Measurements from ENCODE around the gene SLTM.
"Not testable (repeated sequence)": the region's sequence is repeated elsewhere in the genome, so short reads cannot be mapped to it uniquely, and the experiment has no call there.

The SLTM gene

GRCh38 chr15:58919232-58919631 lies 14.2 kb downstream of the SLTM start:
- no peak for TF ChIP-seq CTCF (IDR thresholded peaks at IDR 0.05; ENCODE audit: extremely low read depth, insufficient read depth, missing control alignments)
- no peak for DNase-seq (ENCODE audit: low spot score)
- in situ Hi-C loops (cut with MboI; ENCODE audit: low pct_unique_long_range_greater_than_20kb, low sequenced_read_pairs, unreplicated experiment): no loop called here

- no peak for TF ChIP-seq CTCF (IDR thresholded peaks at IDR 0.05; ENCODE audit: extremely low read depth, insufficient read depth, missing control alignments)
- in situ Hi-C loops (cut with MboI; ENCODE audit: low pct_unique_long_range_greater_than_20kb, low sequenced_read_pairs, unreplicated experiment): no loop called here
- no peak for DNase-seq (ENCODE audit: low spot score)
Observed at GRCh38 chr15:58918239-58918638, 15.2 kb downstream of the SLTM start.

GRCh38 chr15:58917613-58918129 lies 15.8 kb downstream of the SLTM start:
- in situ Hi-C loops (cut with MboI; ENCODE audit: low pct_unique_long_range_greater_than_20kb, low sequenced_read_pairs, unreplicated experiment); DNase-seq (ENCODE audit: low spot score): not testable (repeated sequence)

- DNase-seq (ENCODE audit: low spot score): no peak
- TF ChIP-seq CTCF (IDR thresholded peaks at IDR 0.05; ENCODE audit: extremely low read depth, insufficient read depth, missing control alignments): no peak
- in situ Hi-C loops (cut with MboI; ENCODE audit: low pct_unique_long_range_greater_than_20kb, low sequenced_read_pairs, unreplicated experiment): no loop called here
Observed at GRCh38 chr15:58916962-58917361, 16.5 kb downstream of the SLTM start.

- TF ChIP-seq CTCF (IDR thresholded peaks at IDR 0.05; ENCODE audit: extremely low read depth, insufficient read depth, missing control alignments): no peak
- DNase-seq (ENCODE audit: low spot score): no peak
- in situ Hi-C loops (cut with MboI; ENCODE audit: low pct_unique_long_range_greater_than_20kb, low sequenced_read_pairs, unreplicated experiment): no loop called here
Observed at GRCh38 chr15:58910456-58910855, 23.0 kb downstream of the SLTM start.

- no peak for DNase-seq (ENCODE audit: low spot score)
- in situ Hi-C loops (cut with MboI; ENCODE audit: low pct_unique_long_range_greater_than_20kb, low sequenced_read_pairs, unreplicated experiment): no loop called here
- TF ChIP-seq CTCF (IDR thresholded peaks at IDR 0.05; ENCODE audit: extremely low read depth, insufficient read depth, missing control alignments): no peak
Observed at GRCh38 chr15:58909616-58910015, 23.9 kb downstream of the SLTM start.

GRCh38 chr15:58908550-58909309 lies 24.7 kb downstream of the SLTM start:
- DNase-seq (ENCODE audit: low spot score): no peak
- in situ Hi-C loops (cut with MboI; ENCODE audit: low pct_unique_long_range_greater_than_20kb, low sequenced_read_pairs, unreplicated experiment): no loop called here
- no peak for TF ChIP-seq CTCF (IDR thresholded peaks at IDR 0.05; ENCODE audit: extremely low read depth, insufficient read depth, missing control alignments)

All from GM13977 (cell line).